ENCODE measurements around the gene TXNRD1.

DNA sequence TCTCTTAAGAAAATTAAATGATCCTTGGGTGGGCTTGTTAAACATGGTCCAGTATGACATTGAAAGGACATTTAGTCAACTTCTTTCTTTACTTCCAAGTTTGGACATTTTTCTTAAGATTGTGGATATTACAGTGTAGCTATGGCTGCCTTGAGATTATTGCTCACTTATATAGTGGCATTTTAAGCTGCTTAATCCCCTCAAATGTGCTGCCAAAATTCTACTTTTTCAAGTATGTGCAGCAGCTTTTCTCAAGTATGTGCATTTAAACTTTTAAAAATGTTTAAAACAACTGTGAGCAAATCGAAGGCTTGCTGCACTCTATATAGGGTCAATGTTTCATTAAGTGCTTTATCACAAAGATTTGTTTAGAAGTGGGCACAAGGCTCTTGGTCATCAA is 7.4 kb downstream of the TXNRD1 start:
- TF ChIP-seq, protein P1, sequence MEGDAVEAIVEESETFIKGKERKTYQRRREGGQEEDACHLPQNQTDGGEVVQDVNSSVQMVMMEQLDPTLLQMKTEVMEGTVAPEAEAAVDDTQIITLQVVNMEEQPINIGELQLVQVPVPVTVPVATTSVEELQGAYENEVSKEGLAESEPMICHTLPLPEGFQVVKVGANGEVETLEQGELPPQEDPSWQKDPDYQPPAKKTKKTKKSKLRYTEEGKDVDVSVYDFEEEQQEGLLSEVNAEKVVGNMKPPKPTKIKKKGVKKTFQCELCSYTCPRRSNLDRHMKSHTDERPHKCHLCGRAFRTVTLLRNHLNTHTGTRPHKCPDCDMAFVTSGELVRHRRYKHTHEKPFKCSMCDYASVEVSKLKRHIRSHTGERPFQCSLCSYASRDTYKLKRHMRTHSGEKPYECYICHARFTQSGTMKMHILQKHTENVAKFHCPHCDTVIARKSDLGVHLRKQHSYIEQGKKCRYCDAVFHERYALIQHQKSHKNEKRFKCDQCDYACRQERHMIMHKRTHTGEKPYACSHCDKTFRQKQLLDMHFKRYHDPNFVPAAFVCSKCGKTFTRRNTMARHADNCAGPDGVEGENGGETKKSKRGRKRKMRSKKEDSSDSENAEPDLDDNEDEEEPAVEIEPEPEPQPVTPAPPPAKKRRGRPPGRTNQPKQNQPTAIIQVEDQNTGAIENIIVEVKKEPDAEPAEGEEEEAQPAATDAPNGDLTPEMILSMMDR (IDR thresholded peaks at IDR 0.05), result no peak
- no peak for TF ChIP-seq POLR2A (IDR thresholded peaks at IDR 0.05)

Measured in thyroid gland (tissue), 4 donors.